RWPE2 (cell line): ENCODE data around the gene SLC6A3.
A peak's percentile ranks its signal among the peaks of the same experiment; 100 is the strongest.

Experiments used
- ATAC-seq: fragments of 200-7000 bp; cut with Tn5 transposase; 3 replicates; pipeline ENCODE4 v1.9.1; 2021; ENCODE audit warnings: low read depth
- DNase-seq: peaks from one replicate; pipeline ENCODE4 v3.0.0-alpha.2; 2020; ENCODE audit warnings: low spot score
- H3K27ac ChIP-seq: fragments of 450-650 bp; 2 replicates; pipeline ENCODE4 v1.5.1; 2017; ENCODE audit warnings: mild to moderate bottlenecking; ENCODE audit not compliant: poor library complexity, severe bottlenecking
- H3K27me3 ChIP-seq: fragments of 250-450 bp; sonication (Bioruptor Pico); 2 replicates; pipeline ENCODE4 v1.5.1; 2021; ENCODE audit warnings: mild to moderate bottlenecking, moderate library complexity; ENCODE audit not compliant: insufficient read depth, poor library complexity, severe bottlenecking
- H3K36me3 ChIP-seq: fragments of 250-450 bp; sonication (Bioruptor Pico); 2 replicates; pipeline ENCODE4 v1.5.1; 2020; ENCODE audit warnings: low read depth, mild to moderate bottlenecking, moderate library complexity
- H3K4me1 ChIP-seq: fragments of 250-450 bp; sonication (Bioruptor Pico); 2 replicates; pipeline ENCODE4 v1.5.1; 2021; ENCODE audit warnings: mild to moderate bottlenecking, moderate library complexity; ENCODE audit not compliant: insufficient read depth, poor library complexity, severe bottlenecking
- H3K4me3 ChIP-seq: fragments of 250-450 bp; sonication (Bioruptor Pico); 2 replicates; pipeline ENCODE4 v1.5.1; 2021; ENCODE audit warnings: mild to moderate bottlenecking, moderate library complexity; ENCODE audit not compliant: severe bottlenecking
- H3K9me3 ChIP-seq: fragments of 250-450 bp; sonication (Bioruptor Pico); 2 replicates; pipeline ENCODE4 v1.5.1; 2021; ENCODE audit warnings: mild to moderate bottlenecking, moderate library complexity; ENCODE audit not compliant: severe bottlenecking
- CTCF ChIP-seq: fragments of 450-650 bp; IDR thresholded peaks from one replicate; pipeline ENCODE4 v1.5.1; 2017; ENCODE audit warnings: mild to moderate bottlenecking, moderate library complexity; ENCODE audit not compliant: poor library complexity, severe bottlenecking

SLC6A3 gene

GRCh38 chr5:1410156-1411014, 34.9 kb downstream of the SLC6A3 start:
- peak; percentile 52 for DNase-seq
- ATAC-seq: no peak
- H3K36me3 ChIP-seq: no peaks in the 10 kb centered on the region
- H3K27ac ChIP-seq: no peak overlapping the region
- no peaks in the 10 kb centered on the region for H3K4me1 ChIP-seq
- no peak for TF ChIP-seq CTCF
- no peaks in the 10 kb centered on the region for H3K9me3 ChIP-seq
- peaks cover 15% of the 10 kb centered on the region for H3K27me3 ChIP-seq
- no peak overlapping the region for H3K4me3 ChIP-seq

DNA sequence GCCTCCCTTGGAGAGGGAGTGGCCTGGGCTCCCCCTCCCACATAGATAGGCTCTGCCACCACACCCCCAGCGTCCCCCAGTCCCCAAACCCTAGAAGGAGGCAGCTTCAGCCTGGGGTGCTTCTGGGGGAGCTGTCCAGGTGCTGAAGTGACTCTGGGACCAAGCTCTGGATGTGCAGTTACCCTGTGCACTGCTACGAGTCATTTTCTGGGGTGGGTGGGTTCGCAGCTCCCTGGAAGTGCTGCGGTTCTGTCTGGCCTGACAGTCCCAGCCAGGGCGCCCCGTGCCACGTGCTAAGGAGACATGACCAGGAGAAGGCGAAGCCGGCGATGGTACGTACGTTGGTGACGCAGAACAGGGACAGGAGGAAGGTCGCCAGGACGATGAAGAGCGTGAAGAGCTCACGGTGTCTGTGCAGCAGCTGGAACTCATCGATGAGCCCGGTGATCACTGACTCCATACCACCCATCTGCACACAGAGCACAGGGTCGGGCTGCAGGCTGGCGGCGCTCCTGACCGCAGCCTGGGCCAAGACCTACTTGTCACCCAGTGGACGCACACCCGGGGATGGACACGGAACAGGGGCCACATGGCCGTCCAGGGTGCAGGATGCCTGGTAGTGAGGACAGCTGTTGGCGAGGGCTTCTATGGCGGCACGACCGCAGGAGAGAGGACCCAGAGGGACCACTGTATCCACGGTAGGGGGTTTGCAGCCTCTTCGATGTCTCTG, 35.7 kb downstream of the SLC6A3 start:
- Histone ChIP-seq H3K4me3 (no peak overlapping the region), H3K4me1 (no peaks in the 10 kb centered on the region), H3K36me3 (no peaks in the 10 kb centered on the region), H3K9me3 (no peaks in the 10 kb centered on the region), H3K27ac (no peak overlapping the region), H3K27me3 (peaks cover 15% of the 10 kb centered on the region)
- TF ChIP-seq CTCF: no peak
- DNase-seq: peak; percentile 67
- ATAC-seq: 0 out of 3 replicates have a peak, but pooled peaks have one; percentile 37

GRCh38 chr5:1406681-1407640, 38.3 kb downstream of the SLC6A3 start:
- ATAC-seq (no peak), DNase-seq (peak; percentile 58)
- peaks cover 6% of the 10 kb centered on the region for H3K27me3 ChIP-seq

More at GRCh38 chr5:1406681-1407640, 38.3 kb downstream of the SLC6A3 start:
- no peak for TF ChIP-seq CTCF
- no peaks in the 10 kb centered on the region for H3K9me3 ChIP-seq
- no peaks in the 10 kb centered on the region for H3K36me3 ChIP-seq
- H3K27ac ChIP-seq: no peak overlapping the region
- no peak overlapping the region for H3K4me3 ChIP-seq
- no peaks in the 10 kb centered on the region for H3K4me1 ChIP-seq
